Skeletal muscle satellite cell (primary cell): ENCODE results near the gene RALB. TPM values are rescaled to one million over a fixed set of nuclear protein-coding genes. Genes with fewer than 3 reads are reported as not detected.

Experiments
- H3K27me3 ChIP-seq: 2 replicates; pipeline ENCODE4 v1.7.0; 2013; ENCODE audit warnings: low read length; ENCODE audit not compliant: control insufficient read depth, insufficient read depth
- H3K36me3 ChIP-seq: 2 replicates; pipeline ENCODE4 v1.7.0; 2013; ENCODE audit warnings: mild to moderate bottlenecking, control low read depth, low read length; ENCODE audit not compliant: insufficient read depth
- H3K4me1 ChIP-seq: 2 replicates; pipeline ENCODE4 v1.7.0; 2013; ENCODE audit warnings: low read length; ENCODE audit not compliant: control insufficient read depth, insufficient read depth
- H3K4me2 ChIP-seq: 2 replicates; pipeline ENCODE4 v1.7.0; 2013; ENCODE audit warnings: mild to moderate bottlenecking, low read length
- H3K4me3 ChIP-seq: 2 replicates; pipeline ENCODE4 v1.7.0; 2013; ENCODE audit warnings: low read length
- H3K9ac ChIP-seq: 2 replicates; pipeline ENCODE4 v1.7.0; 2013; ENCODE audit warnings: mild to moderate bottlenecking, low read depth, low read length, moderate library complexity
- H3K9me3 ChIP-seq: replicated peaks from 2 replicates; pipeline ENCODE4 v1.7.0; 2013; ENCODE audit warnings: mild to moderate bottlenecking, control low read depth, low read length
- total RNA-seq: library from RNA; depleted of rRNA; stranded (reverse); fragments of >200 nt; gene quantifications from 2 replicates; pipeline ENCODE4 v1.2.3, GENCODE V29; 2012; rRNA removed

Gene RALB
- 61.4 and 71.0 TPM in 2 replicates for total RNA-seq

DNA sequence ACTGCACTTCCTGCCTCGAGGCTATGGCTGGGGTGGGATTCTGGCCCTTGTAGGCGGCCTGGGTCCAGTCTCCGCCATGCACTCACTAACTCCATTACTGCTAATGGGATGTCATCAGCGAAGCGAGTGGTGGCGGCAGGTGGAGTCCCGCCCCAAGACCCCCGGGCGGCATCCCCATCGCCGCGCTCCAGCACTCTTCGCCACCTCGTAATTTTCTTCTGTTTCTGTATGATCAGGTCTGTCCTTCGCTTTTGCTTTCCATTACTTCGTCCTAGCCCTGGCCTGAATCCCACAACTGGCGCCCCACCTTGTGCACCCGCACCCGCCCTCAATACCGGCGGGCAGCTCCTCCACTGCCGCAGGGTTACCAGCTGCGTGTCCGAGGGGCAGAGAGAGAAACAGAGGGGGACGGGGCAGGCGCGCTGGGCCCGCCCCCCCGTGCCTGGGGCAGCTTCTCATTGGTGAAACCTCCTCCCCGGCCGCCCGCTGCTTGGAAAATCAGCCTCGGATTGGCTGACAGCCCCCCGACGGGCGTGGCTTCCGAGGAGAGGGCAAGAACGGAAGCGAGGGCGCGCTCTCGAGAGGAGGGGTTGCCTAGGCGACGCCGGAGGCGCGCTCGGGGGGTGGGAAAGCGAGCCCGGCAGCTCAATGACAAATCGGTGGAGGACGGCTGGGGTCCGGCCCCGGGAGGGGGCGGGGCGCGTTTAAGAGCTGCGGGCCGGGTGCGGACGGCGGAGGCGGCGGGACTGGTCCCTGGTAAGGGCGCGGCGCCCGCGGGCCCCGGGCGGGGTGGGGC is at the start of gene RALB:
RALB (plus strand) TSS at position 628 of the 796 bp plus-strand sequence. CDS start 25,813 bp downstream, outside the sequence.
- Histone ChIP-seq H3K9me3 (no peaks in the 10 kb centered on the region), H3K36me3 (no peaks in the 10 kb centered on the region), H3K27me3 (peaks cover 25% of the 10 kb centered on the region), H3K4me2 (peak within 1 kb of the TSS; percentile 92), H3K4me1 (peaks cover 21% of the 10 kb centered on the region), H3K9ac (peak within 1 kb of the TSS; percentile 81), H3K4me3 (peak within 1 kb of the TSS; percentile 82)

DNA sequence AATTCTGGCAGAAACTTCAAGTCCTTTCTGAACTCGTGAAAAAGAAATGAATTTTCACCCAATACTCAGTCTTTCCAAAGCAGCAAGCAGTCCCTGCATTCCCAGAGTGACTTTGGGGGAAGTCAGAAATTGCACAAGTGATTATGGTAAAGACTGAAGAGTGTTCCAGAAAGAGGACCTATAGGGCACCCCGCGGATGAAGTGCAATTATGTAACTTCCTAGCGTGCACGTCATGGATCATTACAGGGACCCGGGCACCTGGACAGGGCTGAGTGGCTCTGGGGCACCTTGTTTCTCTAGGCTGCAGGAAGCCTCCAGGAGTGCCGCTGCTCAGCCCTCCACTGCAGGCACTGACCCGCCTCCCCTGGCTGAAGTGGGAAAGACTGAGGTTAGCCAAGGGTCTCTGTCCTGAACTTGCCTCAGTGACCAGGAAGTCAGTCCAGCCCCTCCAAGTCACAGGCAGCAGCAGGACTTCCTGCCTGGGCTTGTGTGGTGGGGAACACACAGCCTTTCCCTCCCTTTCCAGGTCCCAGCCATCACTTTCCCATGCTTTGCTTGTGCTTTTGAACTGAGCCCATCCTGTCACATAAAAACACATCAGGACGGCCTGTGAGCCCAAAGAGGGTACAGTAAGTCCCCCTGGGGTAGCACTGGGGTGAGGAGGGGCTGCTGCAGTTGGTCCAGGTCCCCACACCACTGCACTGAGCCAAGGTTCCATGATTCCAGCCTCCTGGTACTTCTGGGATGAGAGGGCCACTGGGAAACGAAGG is 49.2 kb upstream of the RALB start:
- H3K4me1 ChIP-seq, result no peaks in the 10 kb centered on the region
- no peaks in the 10 kb centered on the region for H3K9me3 ChIP-seq
- H3K4me3 ChIP-seq, result no peak overlapping the region
- no peaks in the 10 kb centered on the region for H3K27me3 ChIP-seq
- H3K36me3 ChIP-seq, result no peaks in the 10 kb centered on the region
- no peak overlapping the region for H3K4me2 ChIP-seq
- no peak overlapping the region for H3K9ac ChIP-seq

GRCh38 chr2:120204022-120204405 is 48.6 kb upstream of the RALB start:
- Histone ChIP-seq H3K4me1 (no peaks in the 10 kb centered on the region), H3K27me3 (no peaks in the 10 kb centered on the region), H3K4me3 (no peak overlapping the region), H3K9me3 (no peaks in the 10 kb centered on the region), H3K36me3 (no peaks in the 10 kb centered on the region), H3K4me2 (no peak overlapping the region), H3K9ac (no peak overlapping the region)

DNA sequence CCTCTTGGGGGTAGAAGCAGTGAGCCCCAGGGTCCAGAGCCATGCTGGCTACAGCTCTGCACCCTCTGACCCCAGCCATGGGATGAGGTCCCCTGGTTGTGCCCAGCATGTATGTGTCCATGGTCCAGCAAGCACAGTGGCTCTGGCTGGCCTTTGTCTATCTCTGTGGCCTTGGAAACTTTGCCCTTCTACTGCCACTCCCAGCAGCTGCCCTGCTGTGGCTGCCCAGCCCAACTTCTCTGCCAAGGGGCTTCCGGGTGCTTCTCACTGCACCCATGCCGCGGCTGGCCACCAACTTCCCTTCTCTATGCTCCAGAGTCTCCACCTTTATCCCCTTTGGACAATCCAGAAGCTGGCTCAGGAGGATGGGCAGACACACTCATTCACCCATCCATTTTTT is 48.2 kb upstream of the RALB start:
- Histone ChIP-seq H3K27me3 (no peaks in the 10 kb centered on the region), H3K36me3 (no peaks in the 10 kb centered on the region), H3K9ac (no peak overlapping the region), H3K4me1 (no peaks in the 10 kb centered on the region), H3K9me3 (no peaks in the 10 kb centered on the region), H3K4me3 (no peak overlapping the region), H3K4me2 (no peak overlapping the region)

DNA sequence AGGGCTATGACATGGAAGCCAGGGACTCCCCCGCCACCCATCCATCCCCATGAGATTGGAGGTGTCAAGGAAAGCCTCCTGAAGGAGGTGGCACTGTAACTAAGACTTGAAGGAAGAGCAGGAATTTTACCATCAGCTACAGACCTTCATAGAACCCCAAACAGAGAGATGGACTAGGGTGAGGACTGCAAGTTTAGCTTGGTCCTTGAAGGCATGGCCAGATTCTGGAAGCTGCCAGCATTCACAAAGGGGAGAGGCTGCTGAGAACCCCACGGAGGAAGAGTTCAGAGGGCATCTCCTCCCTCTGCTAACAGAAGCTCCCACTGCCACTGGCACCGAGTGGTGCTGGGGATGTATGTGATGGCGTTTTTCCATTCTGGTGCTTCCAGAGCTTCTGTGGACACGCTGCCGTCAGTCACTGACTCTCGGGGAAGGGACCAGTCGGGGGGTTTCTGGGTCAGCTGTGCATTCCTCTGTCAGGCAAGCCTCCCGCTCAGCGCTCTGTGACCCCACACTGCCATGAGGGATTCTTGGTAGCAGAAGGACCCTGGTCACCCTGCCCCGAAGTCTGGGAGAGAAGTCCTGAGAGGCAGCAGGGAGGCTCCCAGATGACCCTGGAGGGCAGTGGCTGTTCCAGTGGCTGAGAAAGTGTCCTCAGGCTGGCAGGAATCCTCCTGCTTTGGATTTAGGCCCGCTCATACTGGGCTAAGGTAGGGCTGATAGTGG is 47.5 kb upstream of the RALB start:
- H3K4me1 ChIP-seq, result no peaks in the 10 kb centered on the region
- H3K4me2 ChIP-seq, result no peak overlapping the region
- H3K4me3 ChIP-seq, result no peak overlapping the region
- no peak overlapping the region for H3K9ac ChIP-seq
- H3K27me3 ChIP-seq, result no peaks in the 10 kb centered on the region
- H3K36me3 ChIP-seq, result no peaks in the 10 kb centered on the region
- H3K9me3 ChIP-seq, result no peaks in the 10 kb centered on the region

DNA sequence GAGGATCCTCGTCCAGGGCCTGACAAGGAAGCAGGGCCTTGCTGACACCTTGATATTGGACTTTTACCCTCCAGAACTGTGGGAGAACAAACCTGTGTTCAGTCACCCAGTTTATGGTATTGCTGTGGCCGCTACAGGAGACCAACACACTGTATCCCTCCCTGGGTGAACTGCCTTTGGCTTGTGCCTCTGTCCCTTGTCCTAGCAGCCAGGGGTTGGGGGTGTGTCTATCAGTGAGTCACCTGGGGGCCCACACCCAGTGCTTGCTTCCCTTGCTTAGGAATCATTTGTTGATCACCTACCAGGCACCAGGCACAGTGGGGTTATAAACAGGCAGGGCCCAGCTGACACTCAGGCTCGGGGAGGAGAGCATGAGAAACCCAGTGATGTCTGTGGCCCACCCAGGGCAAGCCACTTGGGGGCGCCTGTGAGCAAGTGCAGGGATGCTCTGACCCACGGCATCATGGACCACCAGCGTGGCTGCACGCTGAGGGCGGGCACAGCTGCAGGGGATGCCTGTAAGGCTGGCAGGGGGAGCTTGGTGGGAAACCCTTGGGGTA is 46.5 kb upstream of the RALB start:
- Histone ChIP-seq H3K4me1 (no peaks in the 10 kb centered on the region), H3K4me3 (no peak overlapping the region), H3K27me3 (no peaks in the 10 kb centered on the region), H3K9ac (no peak overlapping the region), H3K4me2 (no peak overlapping the region), H3K36me3 (no peaks in the 10 kb centered on the region), H3K9me3 (no peaks in the 10 kb centered on the region)

GRCh38 chr2:120208381-120209353 is 44.0 kb upstream of the RALB start:
- Histone ChIP-seq H3K4me3 (no peak overlapping the region), H3K4me2 (no peak overlapping the region), H3K9ac (no peak overlapping the region), H3K27me3 (no peaks in the 10 kb centered on the region), H3K4me1 (no peaks in the 10 kb centered on the region), H3K9me3 (no peaks in the 10 kb centered on the region), H3K36me3 (no peaks in the 10 kb centered on the region)

DNA sequence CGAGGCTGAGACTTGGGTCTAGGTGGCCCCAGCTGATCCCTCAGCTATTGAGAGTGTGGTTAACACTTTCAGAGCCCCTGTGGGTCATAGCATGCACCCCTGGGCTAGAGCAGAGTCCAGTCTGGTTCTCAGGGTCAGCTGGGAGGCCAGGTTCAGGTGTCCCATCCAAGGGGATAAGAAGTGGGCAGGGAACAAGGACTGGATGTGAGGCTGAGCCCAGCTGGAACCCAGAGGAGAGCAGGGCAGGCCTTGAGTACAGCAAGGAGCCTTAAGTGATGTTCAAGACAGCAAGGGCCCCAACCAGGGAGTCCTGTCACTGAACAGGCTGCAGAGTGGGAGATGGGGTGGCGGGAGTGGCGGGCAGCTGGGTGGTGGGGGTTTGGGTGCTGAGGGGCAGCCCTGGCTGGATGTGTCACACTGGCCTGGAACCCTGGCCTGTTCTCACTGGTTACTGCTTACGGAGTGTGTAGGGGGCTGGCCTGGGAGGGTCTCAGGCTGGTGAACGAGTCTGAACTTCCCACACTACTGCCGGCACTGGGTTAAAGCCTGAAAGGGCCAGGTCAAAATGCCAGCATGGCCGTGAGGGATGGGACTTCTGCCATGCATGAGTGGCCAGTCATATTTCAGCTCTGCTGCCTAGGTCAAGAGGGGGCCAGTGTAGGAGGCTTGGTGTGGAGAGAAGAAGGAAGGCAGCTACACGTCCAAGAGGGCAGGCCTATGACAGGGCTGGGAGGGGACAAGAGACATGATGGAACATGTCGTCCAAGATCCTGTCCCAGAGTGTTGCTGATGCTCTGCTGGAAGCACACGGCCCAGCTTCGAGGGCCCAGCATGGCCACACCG is 43.0 kb upstream of the RALB start:
- Histone ChIP-seq H3K36me3 (no peaks in the 10 kb centered on the region), H3K9me3 (no peaks in the 10 kb centered on the region), H3K9ac (no peak overlapping the region), H3K4me2 (no peak overlapping the region), H3K4me3 (no peak overlapping the region), H3K27me3 (no peaks in the 10 kb centered on the region), H3K4me1 (no peaks in the 10 kb centered on the region)

DNA sequence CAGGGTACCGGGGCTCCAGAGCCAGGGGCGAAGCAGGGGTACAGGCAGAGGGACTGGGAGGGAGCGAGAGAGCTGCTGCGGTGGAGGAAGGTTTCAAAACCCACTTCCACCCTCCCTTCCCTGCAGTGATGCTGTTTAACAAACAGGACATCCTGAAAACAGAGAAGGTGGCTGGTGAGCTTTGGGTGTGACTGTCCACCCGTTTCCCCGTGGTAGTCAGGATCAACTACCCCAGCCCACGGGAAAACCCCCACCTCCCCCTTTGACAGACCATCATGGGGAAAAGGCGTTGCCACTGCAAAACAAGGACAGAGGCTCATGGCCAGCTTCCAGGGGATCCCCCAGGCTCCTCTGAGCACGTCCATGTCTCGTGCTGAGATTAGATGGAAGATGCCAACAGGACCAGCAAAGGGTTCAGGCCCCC is 42.4 kb upstream of the RALB start:
- Histone ChIP-seq H3K9me3 (no peaks in the 10 kb centered on the region), H3K36me3 (no peaks in the 10 kb centered on the region), H3K4me3 (no peak overlapping the region), H3K27me3 (no peaks in the 10 kb centered on the region), H3K9ac (no peak overlapping the region), H3K4me1 (no peaks in the 10 kb centered on the region), H3K4me2 (no peak overlapping the region)

DNA sequence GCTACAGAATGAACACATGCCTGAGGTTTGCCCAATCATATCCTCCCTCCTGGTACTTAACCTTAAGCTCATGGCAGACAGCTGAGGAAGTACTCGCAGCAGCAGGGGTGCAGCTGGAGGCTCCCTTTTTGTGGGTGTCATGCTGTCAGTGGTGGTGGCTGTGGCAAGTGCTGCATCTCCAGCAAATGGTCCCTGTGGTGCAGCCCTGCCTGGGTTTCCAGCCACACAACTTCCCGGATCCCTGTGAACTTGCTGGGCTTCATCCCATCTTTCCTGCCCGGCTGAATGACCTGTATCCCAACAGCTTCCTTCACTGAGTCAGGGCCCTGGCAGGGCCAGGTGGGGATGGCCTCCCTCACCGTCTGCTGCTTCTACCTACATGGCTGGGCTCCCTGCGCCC is 34.5 kb upstream of the RALB start:
- Histone ChIP-seq H3K9me3 (no peaks in the 10 kb centered on the region), H3K27me3 (no peaks in the 10 kb centered on the region), H3K9ac (no peak overlapping the region), H3K4me2 (no peak overlapping the region), H3K36me3 (peaks cover 5% of the 10 kb centered on the region), H3K4me1 (peaks cover 22% of the 10 kb centered on the region), H3K4me3 (no peak overlapping the region)
